Breast epithelium (tissue), 4 donors: ENCODE measurements around the gene DIS3L2. TPM values are rescaled to one million over a fixed set of nuclear protein-coding genes. Genes with fewer than 3 reads are reported as not detected.

Source experiments
- DNase-seq, 2 donors: peaks; one replicate each; pipeline ENCODE4 v3.0.0-alpha.2; 2019; ENCODE audit warnings: low spot score in 2 of 2
- H3K27ac ChIP-seq, 2 donors: fragments of 200-600 bp; sonication (generic) in 1 of 2; one replicate each; pipeline ENCODE4 v1.5.1; 2016 to 2019; ENCODE audit warnings: mild to moderate bottlenecking in 1 of 2
- H3K27me3 ChIP-seq, 2 donors: fragments of 200-600 bp; sonication (generic) in 1 of 2; one replicate each; pipeline versions ENCODE4 v1.5.1 to v1.6.0; 2017 to 2019; ENCODE audit warnings: control low read depth in 1 of 2, mild to moderate bottlenecking in 1 of 2
- H3K36me3 ChIP-seq: fragments of 200-600 bp; one replicate; pipeline ENCODE4 v1.5.1; 2019
- H3K4me1 ChIP-seq, 2 donors: fragments of 200-600 bp; sonication (generic); one replicate each; pipeline ENCODE4 v1.5.1; 2016 to 2019; ENCODE audit warnings: control low read depth in 1 of 2
- H3K4me3 ChIP-seq, 3 donors: fragments of 200-600 bp; sonication (generic); 1 replicate in 2 of 3; 2 replicates in 1 of 3; pipeline ENCODE4 v1.5.1; 2016 to 2019; ENCODE audit warnings: mild to moderate bottlenecking in 3 of 3, moderate library complexity in 2 of 3
- H3K9me3 ChIP-seq, 2 donors: fragments of 200-600 bp; sonication (generic) in 1 of 2; one replicate each; pipeline ENCODE4 v1.5.1; 2016 to 2019; ENCODE audit warnings: control low read depth in 1 of 2
- CTCF ChIP-seq, 3 donors: fragments of 450-650 bp; IDR thresholded peaks; one replicate each; pipeline ENCODE4 v1.5.1; 2016 to 2017; ENCODE audit warnings: antibody characterized with exemption in 3 of 3, mild to moderate bottlenecking in 3 of 3, moderate library complexity in 3 of 3
- POLR2A ChIP-seq: fragments of 450-650 bp; IDR thresholded peaks from one replicate; pipeline ENCODE4 v1.6.1; 2016; ENCODE audit warnings: antibody characterized with exemption, mild to moderate bottlenecking, moderate library complexity
- POLR2AphosphoS5 ChIP-seq, 3 donors: sonication (generic); formaldehyde crosslinking; IDR thresholded peaks; one replicate each; pipeline ENCODE4 v1.6.1; 2017; ENCODE audit warnings: antibody characterized with exemption in 3 of 3
- intact Hi-C: fragments of 100-400 bp; cut with DNase I; formaldehyde crosslinking; loops from one replicate; pipeline ENCODE4 v1.15.1; 2023; ENCODE audit warnings: low total_unique reads
- total RNA-seq, 3 donors: library from RNA; depleted of rRNA; stranded (reverse); fragments of >200 nt; gene quantifications; one replicate each; pipeline ENCODE4 v1.1.0, GENCODE V29; 2016

The DIS3L2 gene
- total RNA-seq, 3 donors from 2014 or later: 19.2 to 38.9 (median 33.4) TPM

DNA sequence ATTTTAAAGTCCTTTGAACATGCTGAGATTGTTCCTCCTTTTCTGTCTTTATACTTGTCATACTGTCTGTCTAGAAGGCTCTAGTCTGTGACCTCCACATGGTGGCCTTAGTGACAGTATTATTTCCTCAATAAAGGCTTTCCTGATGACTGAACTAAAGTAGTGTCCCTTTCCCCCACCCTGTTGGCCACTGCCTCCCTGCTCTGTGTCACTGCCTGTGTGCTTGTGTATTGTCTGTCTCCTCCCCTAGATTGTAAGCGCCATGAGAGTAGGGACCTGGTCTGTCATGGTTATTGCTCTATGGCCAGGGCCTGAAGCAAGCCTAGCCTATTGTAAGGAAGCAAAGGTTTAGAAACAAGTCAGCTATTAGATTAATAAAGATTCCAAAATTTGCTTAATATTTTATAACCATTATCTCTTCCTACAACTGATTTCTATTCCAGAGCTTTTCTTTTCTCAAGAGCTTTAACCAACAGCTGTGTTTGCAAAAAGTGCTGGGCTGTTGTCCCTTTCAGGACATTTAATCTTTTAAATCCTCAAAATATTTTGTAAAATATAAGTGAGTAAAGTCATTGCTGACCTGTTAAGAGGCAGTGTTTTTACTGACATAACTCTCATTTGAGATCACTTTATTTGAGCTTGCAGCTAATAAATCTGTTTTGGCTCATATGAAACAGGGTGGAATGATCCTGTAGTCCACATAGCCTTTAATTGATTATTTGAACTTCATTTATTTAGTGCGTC lies 35.5 kb downstream of the DIS3L2 start:
- intact Hi-C loops: no loop called here
- Histone ChIP-seq H3K27ac (no peak overlapping the region), H3K9me3 (no peaks in the 10 kb centered on the region), H3K27me3 (no peaks in the 10 kb centered on the region), H3K4me3 (no peak overlapping the region), H3K4me1 (no peaks in the 10 kb centered on the region), H3K36me3 (no peaks in the 10 kb centered on the region)
- TF ChIP-seq POLR2A (no peak), POLR2AphosphoS5 (IDR thresholded peaks at IDR 0.05) (no peak), CTCF (IDR thresholded peaks at IDR 0.05) (no peak)
- no peak for DNase-seq

DNA sequence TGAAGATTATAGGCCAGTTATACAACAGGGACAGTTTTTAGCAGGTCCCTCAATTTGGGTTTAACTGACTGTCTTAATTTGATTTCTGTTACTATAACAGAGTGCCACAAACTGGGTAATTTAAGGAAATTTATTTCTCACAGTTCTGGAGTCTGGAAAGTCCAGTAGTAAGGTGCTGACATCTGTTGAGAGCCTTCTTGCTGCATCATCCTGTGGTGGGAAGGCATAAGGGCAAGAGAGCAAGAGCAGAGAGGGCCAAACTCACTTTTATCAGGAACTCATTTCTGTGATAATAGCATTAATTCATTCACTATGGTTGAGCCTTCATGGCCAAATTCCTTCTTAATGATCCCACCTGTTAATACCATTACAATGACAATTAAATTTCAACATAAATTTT lies 36.5 kb downstream of the DIS3L2 start:
- no peak for TF ChIP-seq POLR2AphosphoS5 (IDR thresholded peaks at IDR 0.05)
- no peak for TF ChIP-seq CTCF (IDR thresholded peaks at IDR 0.05)
- no peak for TF ChIP-seq POLR2A
- Histone ChIP-seq H3K4me3 (no peak overlapping the region), H3K4me1 (no peaks in the 10 kb centered on the region), H3K36me3 (no peaks in the 10 kb centered on the region), H3K27me3 (no peaks in the 10 kb centered on the region), H3K27ac (no peak overlapping the region), H3K9me3 (no peaks in the 10 kb centered on the region)
- intact Hi-C loops: no loop called here
- DNase-seq: no peak

DNA sequence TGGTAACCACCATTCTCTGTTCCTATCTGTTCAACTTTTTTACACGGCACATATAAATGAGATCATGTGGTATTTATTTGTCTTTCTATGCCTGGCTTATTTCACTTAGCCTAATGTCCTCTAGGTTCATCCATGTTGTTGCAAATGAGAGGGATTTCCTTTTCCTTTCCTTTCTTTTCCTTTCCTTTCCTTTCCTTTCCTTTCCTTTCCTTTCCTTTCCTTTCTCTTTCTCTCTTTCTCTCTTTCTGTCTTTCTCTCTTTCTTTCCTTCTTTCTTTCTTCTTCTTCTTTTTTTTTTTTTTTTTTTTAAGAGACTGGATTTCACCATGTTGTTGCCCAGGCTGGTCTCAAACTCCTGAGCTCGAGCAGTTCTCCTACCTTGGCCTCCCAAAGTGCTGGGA lies 38.9 kb downstream of the DIS3L2 start:
- no peak for DNase-seq
- intact Hi-C loops: no loop called here
- TF ChIP-seq CTCF (IDR thresholded peaks at IDR 0.05) (no peak), POLR2A (no peak), POLR2AphosphoS5 (IDR thresholded peaks at IDR 0.05) (no peak)
- H3K27ac ChIP-seq: no peak overlapping the region
- no peak overlapping the region for H3K4me3 ChIP-seq
- H3K27me3 ChIP-seq: no peaks in the 10 kb centered on the region
- H3K36me3 ChIP-seq: no peaks in the 10 kb centered on the region
- no peaks in the 10 kb centered on the region for H3K9me3 ChIP-seq
- H3K4me1 ChIP-seq: no peaks in the 10 kb centered on the region

DNA sequence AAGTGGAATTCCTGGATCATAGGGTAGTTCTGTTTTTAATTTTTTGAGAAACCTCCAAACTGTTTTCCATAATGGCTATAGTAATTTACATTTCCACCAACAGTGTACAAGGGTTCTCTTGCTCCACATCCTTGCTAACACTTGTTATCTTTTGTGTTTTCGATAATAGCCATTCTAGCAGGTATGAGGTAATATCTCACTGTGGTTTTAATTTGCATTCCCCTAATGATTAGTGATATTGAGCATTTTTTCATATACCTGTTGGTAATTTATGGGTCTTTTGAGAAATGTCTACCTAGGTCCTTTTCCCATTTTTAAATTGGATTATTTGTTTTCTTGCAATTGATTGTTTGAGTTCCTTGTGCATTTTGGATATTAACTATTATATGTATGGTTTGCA lies 39.6 kb downstream of the DIS3L2 start:
- intact Hi-C loops: no loop called here

More for the DNA sequence above, 39.6 kb downstream of the DIS3L2 start:
- Histone ChIP-seq H3K36me3 (no peaks in the 10 kb centered on the region), H3K4me1 (no peaks in the 10 kb centered on the region), H3K27me3 (no peaks in the 10 kb centered on the region), H3K27ac (no peak overlapping the region), H3K9me3 (no peaks in the 10 kb centered on the region), H3K4me3 (no peak overlapping the region)
- no peak for DNase-seq
- TF ChIP-seq CTCF (IDR thresholded peaks at IDR 0.05) (no peak), POLR2AphosphoS5 (IDR thresholded peaks at IDR 0.05) (no peak), POLR2A (no peak)
